GM23338 (cell line): ENCODE measurements around the gene GLI3. TPM values are rescaled to one million over a fixed set of nuclear protein-coding genes. Genes with fewer than 3 reads are reported as not detected.

Experiments used
- ATAC-seq: fragments of 200-7000 bp; cut with Tn5 transposase; 3 replicates; pipeline ENCODE4 v1.9.1; 2020
- DNase-seq: peaks from one replicate; pipeline ENCODE4 v3.0.0-alpha.2; 2015; ENCODE audit warnings: low spot score
- H2AFZ ChIP-seq: fragments of 200-600 bp; sonication (generic); 2 replicates; pipeline ENCODE4 v1.8.0; 2016; ENCODE audit warnings: antibody characterized with exemption, mild to moderate bottlenecking, moderate library complexity
- H3F3A ChIP-seq: fragments of 200-600 bp; sonication (generic); replicated peaks from 2 replicates; pipeline ENCODE4 v1.8.0; 2017; ENCODE audit warnings: antibody characterized with exemption, mixed run types, low read depth
- H3K27ac ChIP-seq: fragments of 200-600 bp; sonication (generic); 2 replicates; pipeline ENCODE4 v1.6.1; 2016; ENCODE audit warnings: low read depth
- H3K27me3 ChIP-seq: fragments of 200-600 bp; sonication (generic); 2 replicates; pipeline ENCODE4 v1.8.0; 2016; ENCODE audit warnings: mild to moderate bottlenecking, mixed run types, moderate library complexity; ENCODE audit not compliant: insufficient read depth
- H3K36me3 ChIP-seq: fragments of 200-600 bp; sonication (generic); 2 replicates; pipeline ENCODE4 v1.8.0; 2016; ENCODE audit warnings: mild to moderate bottlenecking; ENCODE audit not compliant: insufficient read depth
- H3K4me1 ChIP-seq: fragments of 200-600 bp; sonication (generic); 2 replicates; pipeline ENCODE4 v1.8.0; 2016; ENCODE audit warnings: mild to moderate bottlenecking, moderate library complexity; ENCODE audit not compliant: insufficient read depth
- H3K4me2 ChIP-seq: fragments of 200-600 bp; sonication (generic); 2 replicates; pipeline ENCODE4 v1.7.1; 2017; ENCODE audit warnings: mixed run types
- H3K4me3 ChIP-seq: fragments of 200-600 bp; sonication (generic); 2 replicates; pipeline ENCODE4 v1.6.1; 2016; ENCODE audit warnings: mixed run types
- H3K79me2 ChIP-seq: fragments of 200-600 bp; sonication (generic); replicated peaks from 2 replicates; pipeline ENCODE4 v1.8.0; 2017; ENCODE audit warnings: mild to moderate bottlenecking; ENCODE audit not compliant: insufficient read depth
- H3K9me2 ChIP-seq: fragments of 200-600 bp; sonication (generic); 2 replicates; pipeline ENCODE4 v1.8.0; 2017; ENCODE audit not compliant: insufficient read depth
- H4K20me1 ChIP-seq: fragments of 200-600 bp; sonication (generic); replicated peaks from 2 replicates; pipeline ENCODE4 v1.8.0; 2017; ENCODE audit warnings: mild to moderate bottlenecking; ENCODE audit not compliant: insufficient read depth
- H3K27ac Mint-ChIP-seq: 2 replicates; pipeline ENCODE4 v1.8.0; 2020; ENCODE audit warnings: inconsistent platforms, mild to moderate bottlenecking, moderate library complexity, mixed read lengths
- H3K27me3 Mint-ChIP-seq: 3 replicates; pipeline ENCODE4 v1.8.0; 2022; ENCODE audit warnings: low read depth, mild to moderate bottlenecking, moderate library complexity, mixed read lengths, inconsistent platforms; ENCODE audit not compliant: insufficient read depth, poor library complexity
- H3K36me3 Mint-ChIP-seq: 3 replicates; pipeline ENCODE4 v1.8.0; 2021; ENCODE audit warnings: low read depth, mild to moderate bottlenecking, inconsistent platforms, moderate library complexity, mixed read lengths
- H3K4me1 Mint-ChIP-seq: 3 replicates; pipeline ENCODE4 v1.8.0; 2020; ENCODE audit warnings: mild to moderate bottlenecking, inconsistent platforms, mixed read lengths
- H3K4me3 Mint-ChIP-seq: 3 replicates; pipeline ENCODE4 v1.8.0; 2021; ENCODE audit warnings: moderate library complexity, mild to moderate bottlenecking, inconsistent platforms, mixed read lengths
- H3K9me3 Mint-ChIP-seq: 3 replicates; pipeline ENCODE4 v1.8.0; 2020; ENCODE audit warnings: moderate library complexity, mild to moderate bottlenecking, inconsistent platforms, mixed read lengths
- CREB1 ChIP-seq: fragments of 250-450 bp; sonication (Bioruptor Pico); IDR thresholded peaks from 2 replicates; pipeline ENCODE4 v1.5.0; 2020; ENCODE audit warnings: low read depth, mild to moderate bottlenecking, moderate library complexity
- EZH2 ChIP-seq: fragments of 200-600 bp; sonication (generic); IDR thresholded peaks from one replicate; pipeline ENCODE4 v1.8.0; 2017; ENCODE audit warnings: antibody characterized with exemption, mild to moderate bottlenecking, low read depth; ENCODE audit not compliant: unreplicated experiment
- NANOG ChIP-seq: IDR thresholded peaks from 2 replicates; pipeline ENCODE4 v1.6.1; 2016; ENCODE audit warnings: antibody characterized with exemption, borderline replicate concordance
- POLR2AphosphoS5 ChIP-seq: IDR thresholded peaks from 2 replicates; pipeline ENCODE4 v1.6.1; 2016; ENCODE audit warnings: antibody characterized with exemption, low read depth
- STAT1 ChIP-seq: IDR thresholded peaks from one replicate; pipeline ENCODE4 v1.6.1; 2016; ENCODE audit warnings: antibody characterized with exemption; ENCODE audit not compliant: unreplicated experiment
- ZNF114 ChIP-seq: fragments of 250-450 bp; sonication (Bioruptor Pico); IDR thresholded peaks from 2 replicates; pipeline ENCODE4 v1.5.0; 2020; ENCODE audit warnings: mild to moderate bottlenecking, moderate library complexity
- ZNF331 ChIP-seq: fragments of 250-450 bp; sonication (Bioruptor Pico); IDR thresholded peaks from 2 replicates; pipeline ENCODE4 v1.5.0; 2020; ENCODE audit warnings: low read depth, mild to moderate bottlenecking, moderate library complexity
- polyA plus RNA-seq: library from polyadenylated mRNA; unstranded; fragments of >200 nt; fragmentation: Nextera tagmentation; extraction: Ambion mirVana; gene quantifications from 2 replicates; pipeline ENCODE4 v1.2.1, GENCODE V29; 2016
- total RNA-seq: library from RNA; depleted of rRNA; stranded (reverse); fragments of >200 nt; shearing (Covaris generic); gene quantifications from 2 replicates; pipeline ENCODE4 v1.2.3, GENCODE V29; 2014
- TF ChIP-seq, protein P1 (sequence below): IDR thresholded peaks from one replicate; pipeline ENCODE4 v1.6.1; 2018; ENCODE audit warnings: antibody characterized with exemption; ENCODE audit not compliant: unreplicated experiment
- TF ChIP-seq, protein P2 (sequence below), 2 experiments: fragments of 200-600 bp in 1 of 2; sonication (generic) in 1 of 2; conservative IDR thresholded peaks; 2 replicates each; pipeline versions ENCODE4 v1.5.1 to v1.6.1; 2016 to 2017; ENCODE audit warnings: antibody characterized with exemption in 2 of 2, low read depth in 2 of 2, mild to moderate bottlenecking in 2 of 2, moderate library complexity in 1 of 2
- TF ChIP-seq, protein P3 (sequence below): IDR thresholded peaks from 2 replicates; pipeline ENCODE4 v1.6.1; 2016; ENCODE audit warnings: antibody characterized with exemption

The GLI3 gene
- total and polyA plus RNA-seq, 2 experiments from 2014 or later, result 16.1 to 17.9 TPM

DNA sequence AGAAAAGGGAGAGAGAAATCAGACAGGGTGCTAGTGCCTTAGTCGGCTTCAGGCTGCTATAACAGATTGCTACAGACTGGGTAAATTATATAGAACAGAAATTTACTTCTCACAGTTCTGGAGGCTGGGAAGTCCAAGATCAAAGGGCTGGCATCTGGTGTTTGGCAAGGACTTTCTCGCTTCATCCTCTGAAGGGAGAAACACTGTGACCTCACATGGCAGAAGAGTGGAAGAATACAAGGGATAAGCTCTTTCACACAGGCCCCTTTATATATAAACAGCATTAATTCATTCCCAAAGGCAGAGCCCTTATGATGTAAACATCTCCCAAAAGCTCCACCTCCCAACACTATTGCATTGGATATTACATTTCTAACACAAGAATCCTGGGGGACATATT lies 298.6 kb downstream of the GLI3 start:
- H3K4me3 ChIP-seq, result no peak overlapping the region
- no peak overlapping the region for H2AFZ ChIP-seq
- peaks cover 26% of the 10 kb centered on the region; the same call in 1 of the 2 replicates for H3K9me2 ChIP-seq
- ATAC-seq (no peak), DNase-seq (no peak)
- H3K27ac Mint-ChIP-seq, result no peak overlapping the region
- H3K4me1 Mint-ChIP-seq, result peaks cover 13% of the 10 kb centered on the region
- no peak overlapping the region for H3K4me2 ChIP-seq
- H3K36me3 ChIP-seq, result no peaks in the 10 kb centered on the region; the same call in 1 of the 2 replicates
- no peaks in the 10 kb centered on the region for H3F3A ChIP-seq
- peaks cover 14% of the 10 kb centered on the region; the same call in 1 of the 2 replicates for H3K4me1 ChIP-seq
- no peaks in the 10 kb centered on the region for H3K27me3 ChIP-seq
- no peaks in the 10 kb centered on the region for H3K36me3 Mint-ChIP-seq
- no peak overlapping the region for H3K4me3 Mint-ChIP-seq
- H3K27ac ChIP-seq, result no peak overlapping the region
- no peaks in the 10 kb centered on the region for H3K79me2 ChIP-seq
- H3K27me3 Mint-ChIP-seq, result peaks cover 2% of the 10 kb centered on the region
- no peaks in the 10 kb centered on the region for H4K20me1 ChIP-seq
- H3K9me3 Mint-ChIP-seq, result no peaks in the 10 kb centered on the region
- no peak for TF ChIP-seq CREB1

DNA sequence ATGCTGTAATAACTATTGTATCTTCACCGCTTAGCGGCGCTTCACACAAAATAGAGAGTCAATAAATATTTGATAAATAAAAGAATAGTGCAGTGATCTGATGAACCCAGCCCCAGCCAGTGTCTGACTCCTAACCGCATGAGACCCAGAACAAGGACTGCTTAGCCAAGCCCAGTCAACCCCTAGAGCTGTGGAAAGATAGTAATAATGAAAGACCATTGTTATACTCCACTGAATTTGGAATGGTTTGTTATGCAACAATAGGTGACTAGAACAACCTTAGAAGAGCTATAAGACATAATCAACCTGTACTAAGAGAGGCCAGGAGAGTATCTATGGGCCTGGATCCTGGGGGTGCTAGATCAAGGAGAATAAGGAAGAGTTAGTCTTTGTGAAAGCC lies 303.6 kb downstream of the GLI3 start:
- no peaks in the 10 kb centered on the region for H3K79me2 ChIP-seq
- H3K27me3 Mint-ChIP-seq, result peaks cover 2% of the 10 kb centered on the region
- peaks cover 6% of the 10 kb centered on the region; the same call in 1 of the 2 replicates for H3K4me1 ChIP-seq
- no peaks in the 10 kb centered on the region for H3K36me3 Mint-ChIP-seq
- no peaks in the 10 kb centered on the region; the same call in 1 of the 2 replicates for H3K36me3 ChIP-seq
- DNase-seq, result no peak
- no peak overlapping the region for H3K4me3 Mint-ChIP-seq
- no peaks in the 10 kb centered on the region for H3K9me3 Mint-ChIP-seq
- no peak for TF ChIP-seq CREB1
- TF ChIP-seq, protein P1, sequence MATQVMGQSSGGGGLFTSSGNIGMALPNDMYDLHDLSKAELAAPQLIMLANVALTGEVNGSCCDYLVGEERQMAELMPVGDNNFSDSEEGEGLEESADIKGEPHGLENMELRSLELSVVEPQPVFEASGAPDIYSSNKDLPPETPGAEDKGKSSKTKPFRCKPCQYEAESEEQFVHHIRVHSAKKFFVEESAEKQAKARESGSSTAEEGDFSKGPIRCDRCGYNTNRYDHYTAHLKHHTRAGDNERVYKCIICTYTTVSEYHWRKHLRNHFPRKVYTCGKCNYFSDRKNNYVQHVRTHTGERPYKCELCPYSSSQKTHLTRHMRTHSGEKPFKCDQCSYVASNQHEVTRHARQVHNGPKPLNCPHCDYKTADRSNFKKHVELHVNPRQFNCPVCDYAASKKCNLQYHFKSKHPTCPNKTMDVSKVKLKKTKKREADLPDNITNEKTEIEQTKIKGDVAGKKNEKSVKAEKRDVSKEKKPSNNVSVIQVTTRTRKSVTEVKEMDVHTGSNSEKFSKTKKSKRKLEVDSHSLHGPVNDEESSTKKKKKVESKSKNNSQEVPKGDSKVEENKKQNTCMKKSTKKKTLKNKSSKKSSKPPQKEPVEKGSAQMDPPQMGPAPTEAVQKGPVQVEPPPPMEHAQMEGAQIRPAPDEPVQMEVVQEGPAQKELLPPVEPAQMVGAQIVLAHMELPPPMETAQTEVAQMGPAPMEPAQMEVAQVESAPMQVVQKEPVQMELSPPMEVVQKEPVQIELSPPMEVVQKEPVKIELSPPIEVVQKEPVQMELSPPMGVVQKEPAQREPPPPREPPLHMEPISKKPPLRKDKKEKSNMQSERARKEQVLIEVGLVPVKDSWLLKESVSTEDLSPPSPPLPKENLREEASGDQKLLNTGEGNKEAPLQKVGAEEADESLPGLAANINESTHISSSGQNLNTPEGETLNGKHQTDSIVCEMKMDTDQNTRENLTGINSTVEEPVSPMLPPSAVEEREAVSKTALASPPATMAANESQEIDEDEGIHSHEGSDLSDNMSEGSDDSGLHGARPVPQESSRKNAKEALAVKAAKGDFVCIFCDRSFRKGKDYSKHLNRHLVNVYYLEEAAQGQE, result no peak
- TF ChIP-seq, protein P2, sequence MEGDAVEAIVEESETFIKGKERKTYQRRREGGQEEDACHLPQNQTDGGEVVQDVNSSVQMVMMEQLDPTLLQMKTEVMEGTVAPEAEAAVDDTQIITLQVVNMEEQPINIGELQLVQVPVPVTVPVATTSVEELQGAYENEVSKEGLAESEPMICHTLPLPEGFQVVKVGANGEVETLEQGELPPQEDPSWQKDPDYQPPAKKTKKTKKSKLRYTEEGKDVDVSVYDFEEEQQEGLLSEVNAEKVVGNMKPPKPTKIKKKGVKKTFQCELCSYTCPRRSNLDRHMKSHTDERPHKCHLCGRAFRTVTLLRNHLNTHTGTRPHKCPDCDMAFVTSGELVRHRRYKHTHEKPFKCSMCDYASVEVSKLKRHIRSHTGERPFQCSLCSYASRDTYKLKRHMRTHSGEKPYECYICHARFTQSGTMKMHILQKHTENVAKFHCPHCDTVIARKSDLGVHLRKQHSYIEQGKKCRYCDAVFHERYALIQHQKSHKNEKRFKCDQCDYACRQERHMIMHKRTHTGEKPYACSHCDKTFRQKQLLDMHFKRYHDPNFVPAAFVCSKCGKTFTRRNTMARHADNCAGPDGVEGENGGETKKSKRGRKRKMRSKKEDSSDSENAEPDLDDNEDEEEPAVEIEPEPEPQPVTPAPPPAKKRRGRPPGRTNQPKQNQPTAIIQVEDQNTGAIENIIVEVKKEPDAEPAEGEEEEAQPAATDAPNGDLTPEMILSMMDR (conservative IDR thresholded peaks at IDR 0.05; ENCODE audit: low read depth in 2 of 2), result no peak
- no peak overlapping the region for H3K27ac Mint-ChIP-seq
- no peak for ATAC-seq
- no peak overlapping the region for H3K27ac ChIP-seq
- H3K27me3 ChIP-seq, result no peaks in the 10 kb centered on the region
- H3K4me3 ChIP-seq, result no peak overlapping the region
- no peaks in the 10 kb centered on the region for H3F3A ChIP-seq
- H2AFZ ChIP-seq, result no peak overlapping the region
- H3K4me1 Mint-ChIP-seq, result peaks cover 8% of the 10 kb centered on the region
- H3K9me2 ChIP-seq, result peaks cover 41% of the 10 kb centered on the region
- no peaks in the 10 kb centered on the region for H4K20me1 ChIP-seq
- H3K4me2 ChIP-seq, result no peak overlapping the region

DNA sequence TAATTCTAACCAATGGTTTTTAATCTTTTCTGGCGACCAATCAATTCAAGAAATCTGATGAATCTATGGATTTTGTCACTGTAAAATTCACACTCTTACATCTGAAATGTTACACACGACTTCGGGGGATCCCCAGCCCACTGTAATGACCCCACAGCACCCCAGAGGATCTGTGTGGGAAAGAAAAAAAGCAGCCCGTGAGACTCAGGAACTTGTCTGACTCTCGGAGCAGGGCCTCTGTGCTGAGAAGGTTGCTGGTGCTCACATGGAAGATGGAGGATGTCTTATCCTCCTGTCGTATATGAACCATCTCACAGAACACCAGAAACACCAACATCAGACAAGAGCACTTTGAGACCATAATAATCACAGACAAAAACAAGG lies 305.8 kb downstream of the GLI3 start:
- no peak overlapping the region for H2AFZ ChIP-seq
- TF ChIP-seq EZH2 (no peak), POLR2AphosphoS5 (no peak), ZNF331 (CRISPR knock-in tag) (no peak), ZNF114 (CRISPR knock-in tag) (no peak), CREB1 (no peak), NANOG (no peak), STAT1 (no peak)
- TF ChIP-seq, protein P1, result no peak
- TF ChIP-seq, protein P3, sequence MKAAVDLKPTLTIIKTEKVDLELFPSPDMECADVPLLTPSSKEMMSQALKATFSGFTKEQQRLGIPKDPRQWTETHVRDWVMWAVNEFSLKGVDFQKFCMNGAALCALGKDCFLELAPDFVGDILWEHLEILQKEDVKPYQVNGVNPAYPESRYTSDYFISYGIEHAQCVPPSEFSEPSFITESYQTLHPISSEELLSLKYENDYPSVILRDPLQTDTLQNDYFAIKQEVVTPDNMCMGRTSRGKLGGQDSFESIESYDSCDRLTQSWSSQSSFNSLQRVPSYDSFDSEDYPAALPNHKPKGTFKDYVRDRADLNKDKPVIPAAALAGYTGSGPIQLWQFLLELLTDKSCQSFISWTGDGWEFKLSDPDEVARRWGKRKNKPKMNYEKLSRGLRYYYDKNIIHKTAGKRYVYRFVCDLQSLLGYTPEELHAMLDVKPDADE, result no peak

More for the DNA sequence above, 305.8 kb downstream of the GLI3 start:
- peaks cover 38% of the 10 kb centered on the region for H3K9me2 ChIP-seq
- H3K4me1 ChIP-seq, result peaks cover 6% of the 10 kb centered on the region; the same call in 1 of the 2 replicates
- no peak overlapping the region for H3K4me3 Mint-ChIP-seq
- H3K27me3 Mint-ChIP-seq, result peaks cover 4% of the 10 kb centered on the region
- peaks cover 8% of the 10 kb centered on the region for H3K4me1 Mint-ChIP-seq
- no peak for DNase-seq
- no peaks in the 10 kb centered on the region for H3F3A ChIP-seq
- H3K36me3 ChIP-seq, result no peaks in the 10 kb centered on the region
- no peaks in the 10 kb centered on the region for H3K79me2 ChIP-seq
- H4K20me1 ChIP-seq, result no peaks in the 10 kb centered on the region
- H3K4me2 ChIP-seq, result no peak overlapping the region
- no peak overlapping the region for H3K27ac ChIP-seq
- H3K27me3 ChIP-seq, result no peaks in the 10 kb centered on the region
- no peak overlapping the region for H3K4me3 ChIP-seq
- no peaks in the 10 kb centered on the region for H3K9me3 Mint-ChIP-seq
- ATAC-seq, result no peak
- no peaks in the 10 kb centered on the region for H3K36me3 Mint-ChIP-seq
- no peak overlapping the region for H3K27ac Mint-ChIP-seq
